ENCODE data around the gene PYGL.

GRCh38 chr14:50955373-50956043, 11.2 kb upstream of the PYGL start:
- TF ChIP-seq, protein P1, sequence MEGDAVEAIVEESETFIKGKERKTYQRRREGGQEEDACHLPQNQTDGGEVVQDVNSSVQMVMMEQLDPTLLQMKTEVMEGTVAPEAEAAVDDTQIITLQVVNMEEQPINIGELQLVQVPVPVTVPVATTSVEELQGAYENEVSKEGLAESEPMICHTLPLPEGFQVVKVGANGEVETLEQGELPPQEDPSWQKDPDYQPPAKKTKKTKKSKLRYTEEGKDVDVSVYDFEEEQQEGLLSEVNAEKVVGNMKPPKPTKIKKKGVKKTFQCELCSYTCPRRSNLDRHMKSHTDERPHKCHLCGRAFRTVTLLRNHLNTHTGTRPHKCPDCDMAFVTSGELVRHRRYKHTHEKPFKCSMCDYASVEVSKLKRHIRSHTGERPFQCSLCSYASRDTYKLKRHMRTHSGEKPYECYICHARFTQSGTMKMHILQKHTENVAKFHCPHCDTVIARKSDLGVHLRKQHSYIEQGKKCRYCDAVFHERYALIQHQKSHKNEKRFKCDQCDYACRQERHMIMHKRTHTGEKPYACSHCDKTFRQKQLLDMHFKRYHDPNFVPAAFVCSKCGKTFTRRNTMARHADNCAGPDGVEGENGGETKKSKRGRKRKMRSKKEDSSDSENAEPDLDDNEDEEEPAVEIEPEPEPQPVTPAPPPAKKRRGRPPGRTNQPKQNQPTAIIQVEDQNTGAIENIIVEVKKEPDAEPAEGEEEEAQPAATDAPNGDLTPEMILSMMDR (IDR thresholded peaks at IDR 0.05), result peak; percentile 69
- no peak for TF ChIP-seq ZFX (IDR thresholded peaks at IDR 0.05; ENCODE audit: borderline replicate concordance)
